ENCODE results near the gene CARD9. TPM values are rescaled to one million over a fixed set of nuclear protein-coding genes. Genes with fewer than 3 reads are reported as not detected.
"Not testable (repeated sequence)": the region's sequence is repeated elsewhere in the genome, so short reads cannot be mapped to it uniquely, and the experiment has no call there.

The CARD9 gene
- total RNA-seq, 4 donors from 2014 or later, result 1.1 to 5.6 (median 2.0) TPM

DNA sequence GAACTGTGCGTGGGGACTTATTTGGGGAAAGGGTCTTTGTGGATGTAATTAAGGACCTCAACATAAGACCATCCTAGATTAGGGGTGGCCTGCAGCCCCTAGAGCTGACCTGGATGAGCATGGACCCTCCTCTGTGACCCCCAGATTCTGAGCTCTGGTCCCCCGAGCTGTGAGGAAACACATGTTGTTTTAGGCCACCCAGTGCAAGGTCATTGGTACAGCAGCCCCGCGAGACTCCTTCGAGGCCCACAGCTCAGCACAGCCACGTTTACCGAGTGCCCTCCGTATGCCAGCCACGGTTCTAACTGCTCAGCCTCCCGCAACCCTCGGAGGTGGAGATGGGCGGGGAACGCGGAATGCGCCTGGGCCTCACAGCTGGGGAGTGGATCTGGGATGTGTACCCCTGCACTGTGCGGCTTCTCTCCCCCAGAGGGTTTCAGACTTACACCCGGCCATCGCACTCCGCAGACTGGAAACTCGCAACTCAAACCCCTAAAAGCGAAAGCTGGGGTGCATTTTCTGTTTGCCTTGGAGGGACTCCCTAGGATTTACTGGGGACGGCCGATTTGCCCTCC is 50.6 kb downstream of the CARD9 start:
- in situ Hi-C loops (cut with MboI; ENCODE audit: low pct_ligation_motif_present in 1 of 4, low pct_unique_long_range_greater_than_20kb in 1 of 4, low sequenced_read_pairs in 3 of 4) (no loop called here), intact Hi-C loops (cut with DNase I; ENCODE audit: low total_unique reads) (no loop called here)
- H3K36me3 ChIP-seq, result no peaks in the 10 kb centered on the region
- no peaks in the 10 kb centered on the region for H3K9me3 ChIP-seq
- WGBS, 2 donors (ENCODE audit: low coverage in 1 of 2), result 63 to 78% methylated on average over 7 to 23 of the region's 23 CpGs
- TF ChIP-seq EP300 (IDR thresholded peaks at IDR 0.05; ENCODE audit: low read depth), result no peak
- no peak for TF ChIP-seq POLR2A (IDR thresholded peaks at IDR 0.05)
- no peak for TF ChIP-seq POLR2AphosphoS5 (IDR thresholded peaks at IDR 0.05)
- TF ChIP-seq, protein P1, sequence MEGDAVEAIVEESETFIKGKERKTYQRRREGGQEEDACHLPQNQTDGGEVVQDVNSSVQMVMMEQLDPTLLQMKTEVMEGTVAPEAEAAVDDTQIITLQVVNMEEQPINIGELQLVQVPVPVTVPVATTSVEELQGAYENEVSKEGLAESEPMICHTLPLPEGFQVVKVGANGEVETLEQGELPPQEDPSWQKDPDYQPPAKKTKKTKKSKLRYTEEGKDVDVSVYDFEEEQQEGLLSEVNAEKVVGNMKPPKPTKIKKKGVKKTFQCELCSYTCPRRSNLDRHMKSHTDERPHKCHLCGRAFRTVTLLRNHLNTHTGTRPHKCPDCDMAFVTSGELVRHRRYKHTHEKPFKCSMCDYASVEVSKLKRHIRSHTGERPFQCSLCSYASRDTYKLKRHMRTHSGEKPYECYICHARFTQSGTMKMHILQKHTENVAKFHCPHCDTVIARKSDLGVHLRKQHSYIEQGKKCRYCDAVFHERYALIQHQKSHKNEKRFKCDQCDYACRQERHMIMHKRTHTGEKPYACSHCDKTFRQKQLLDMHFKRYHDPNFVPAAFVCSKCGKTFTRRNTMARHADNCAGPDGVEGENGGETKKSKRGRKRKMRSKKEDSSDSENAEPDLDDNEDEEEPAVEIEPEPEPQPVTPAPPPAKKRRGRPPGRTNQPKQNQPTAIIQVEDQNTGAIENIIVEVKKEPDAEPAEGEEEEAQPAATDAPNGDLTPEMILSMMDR (IDR thresholded peaks at IDR 0.05), result no peak
- DNase-seq, result no peak
- H3K4me3 ChIP-seq, result no peak overlapping the region
- peaks cover 30% of the 10 kb centered on the region for H3K27me3 ChIP-seq
- H3K27ac ChIP-seq, result no peak overlapping the region
- peaks cover 0 to 16% (median 8%) of the 10 kb centered on the region in 4 donors for H3K4me1 ChIP-seq

DNA sequence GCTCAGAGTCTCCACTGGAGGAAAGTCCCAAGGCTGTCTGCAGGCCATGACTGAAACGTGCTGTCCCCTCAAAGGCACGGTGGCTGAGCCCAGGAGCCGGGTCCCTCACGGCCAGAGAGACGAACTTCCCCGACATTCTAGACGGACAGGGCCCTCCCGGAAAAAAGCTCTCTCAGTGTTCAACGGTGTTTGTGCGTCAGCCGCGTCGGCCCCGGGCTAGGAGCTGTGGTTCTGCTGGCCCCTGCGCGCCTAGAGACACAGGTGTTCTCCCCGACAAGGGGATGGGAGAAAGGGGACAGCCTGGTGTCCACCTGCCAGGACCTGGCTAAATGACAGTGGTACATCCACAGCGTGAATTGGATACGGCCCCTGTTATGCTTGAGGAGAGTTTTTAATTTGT is 51.9 kb downstream of the CARD9 start:
- TF ChIP-seq POLR2AphosphoS5 (IDR thresholded peaks at IDR 0.05), result no peak
- TF ChIP-seq POLR2A (IDR thresholded peaks at IDR 0.05), result no peak
- TF ChIP-seq, protein P1 (IDR thresholded peaks at IDR 0.05), result no peak
- no peak for TF ChIP-seq EP300 (IDR thresholded peaks at IDR 0.05; ENCODE audit: low read depth)
- no peaks in the 10 kb centered on the region for H3K9me3 ChIP-seq
- in situ Hi-C loops (cut with MboI; ENCODE audit: low pct_ligation_motif_present in 1 of 4, low pct_unique_long_range_greater_than_20kb in 1 of 4, low sequenced_read_pairs in 3 of 4), result no loop called here

DNA sequence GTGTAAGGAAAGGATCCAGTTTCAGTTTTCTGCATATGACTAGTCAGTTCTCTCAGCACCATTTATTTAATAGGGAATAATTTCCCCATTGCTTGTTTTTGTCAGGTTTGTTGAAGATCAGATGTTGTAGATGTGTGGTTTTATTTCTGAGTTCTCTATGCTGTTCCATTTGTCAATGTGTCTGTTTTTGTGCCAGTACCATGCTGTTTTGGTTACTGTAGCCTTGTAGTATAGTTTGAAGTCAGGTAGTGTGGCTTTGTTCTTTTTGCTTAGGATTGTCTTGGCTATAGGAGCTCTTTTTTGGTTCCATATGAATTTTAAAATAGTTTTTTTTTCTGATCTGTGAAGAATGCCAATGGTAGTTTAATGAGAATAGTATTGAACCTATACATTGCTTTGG is 52.5 kb downstream of the CARD9 start:
- in situ Hi-C loops (cut with MboI; ENCODE audit: low pct_ligation_motif_present in 1 of 4, low pct_unique_long_range_greater_than_20kb in 1 of 4, low sequenced_read_pairs in 3 of 4); H3K27ac ChIP-seq; H3K9me3 ChIP-seq; intact Hi-C loops (cut with DNase I; ENCODE audit: low total_unique reads); H3K4me1 ChIP-seq; H3K4me3 ChIP-seq; DNase-seq; H3K36me3 ChIP-seq: not testable (repeated sequence)
- peaks cover 15% of the 10 kb centered on the region for H3K27me3 ChIP-seq

More for the DNA sequence above, 51.9 kb downstream of the CARD9 start:
- H3K27ac ChIP-seq, result no peak overlapping the region
- H3K4me3 ChIP-seq, result no peak overlapping the region
- no peaks in the 10 kb centered on the region for H3K36me3 ChIP-seq
- intact Hi-C loops (cut with DNase I; ENCODE audit: low total_unique reads), result no loop called here
- no peak for DNase-seq
- WGBS, 2 donors (ENCODE audit: low coverage in 1 of 2), result 85% methylated on average over 19 of the region's 19 CpGs; no CpG with 5 or more reads in 1 of the 2 donors
- peaks cover 0 to 8% (median 3%) of the 10 kb centered on the region in 4 donors for H3K4me1 ChIP-seq
- H3K27me3 ChIP-seq, result peaks cover 19% of the 10 kb centered on the region

DNA sequence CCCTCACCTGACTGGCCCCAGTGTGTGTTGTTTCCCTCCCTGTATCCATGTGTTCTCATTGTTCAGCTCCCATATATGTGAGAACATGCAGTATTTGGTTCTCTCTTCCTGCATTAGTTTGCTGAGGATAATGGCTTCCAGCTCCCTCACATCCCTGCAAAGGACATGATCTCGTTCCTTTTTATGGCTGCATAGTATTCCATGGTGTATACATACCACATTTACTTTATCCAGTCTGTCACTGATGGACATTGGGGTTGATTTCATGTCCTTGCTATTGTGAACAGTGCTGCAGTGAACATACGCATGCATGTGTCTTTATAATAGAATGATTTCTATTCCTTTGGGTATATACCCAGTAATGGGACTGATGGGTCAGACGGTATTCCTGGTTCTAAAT is 53.5 kb downstream of the CARD9 start:
- intact Hi-C loops (cut with DNase I; ENCODE audit: low total_unique reads); H3K36me3 ChIP-seq; H3K27me3 ChIP-seq; H3K27ac ChIP-seq; H3K4me1 ChIP-seq; H3K4me3 ChIP-seq; H3K9me3 ChIP-seq; DNase-seq; in situ Hi-C loops (cut with MboI; ENCODE audit: low pct_ligation_motif_present in 1 of 4, low pct_unique_long_range_greater_than_20kb in 1 of 4, low sequenced_read_pairs in 3 of 4): not testable (repeated sequence)
- WGBS, 2 donors (ENCODE audit: low coverage in 1 of 2), result 70 to 88% methylated on average over 3 of the region's 3 CpGs

DNA sequence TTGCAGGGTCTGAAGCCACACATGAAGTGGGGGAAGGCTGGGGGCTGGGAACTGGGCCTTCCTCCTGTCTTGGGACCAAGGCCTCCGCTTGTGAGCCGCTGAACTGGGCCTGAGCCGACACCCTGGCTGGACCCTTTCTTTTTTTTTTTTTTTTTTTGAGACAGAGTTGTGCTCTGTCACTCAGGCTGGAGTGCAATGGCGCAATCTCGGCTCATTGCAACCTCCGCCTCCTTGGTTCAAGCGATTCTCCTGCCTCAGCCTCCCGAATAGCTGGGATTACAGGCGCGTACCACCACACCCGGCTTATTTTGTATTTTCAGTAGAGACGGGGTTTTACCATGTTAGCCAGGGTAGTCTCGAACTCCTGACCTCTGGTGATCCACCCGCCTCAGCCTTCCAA is 54.2 kb downstream of the CARD9 start:
- H3K4me1 ChIP-seq; DNase-seq; H3K27me3 ChIP-seq; H3K9me3 ChIP-seq; H3K4me3 ChIP-seq; H3K27ac ChIP-seq; H3K36me3 ChIP-seq; intact Hi-C loops (cut with DNase I; ENCODE audit: low total_unique reads); in situ Hi-C loops (cut with MboI; ENCODE audit: low pct_ligation_motif_present in 1 of 4, low pct_unique_long_range_greater_than_20kb in 1 of 4, low sequenced_read_pairs in 3 of 4): not testable (repeated sequence)
- 92 to 98% methylated on average over 7 to 14 of the region's 14 CpGs for WGBS, 2 donors (ENCODE audit: low coverage in 1 of 2)

DNA sequence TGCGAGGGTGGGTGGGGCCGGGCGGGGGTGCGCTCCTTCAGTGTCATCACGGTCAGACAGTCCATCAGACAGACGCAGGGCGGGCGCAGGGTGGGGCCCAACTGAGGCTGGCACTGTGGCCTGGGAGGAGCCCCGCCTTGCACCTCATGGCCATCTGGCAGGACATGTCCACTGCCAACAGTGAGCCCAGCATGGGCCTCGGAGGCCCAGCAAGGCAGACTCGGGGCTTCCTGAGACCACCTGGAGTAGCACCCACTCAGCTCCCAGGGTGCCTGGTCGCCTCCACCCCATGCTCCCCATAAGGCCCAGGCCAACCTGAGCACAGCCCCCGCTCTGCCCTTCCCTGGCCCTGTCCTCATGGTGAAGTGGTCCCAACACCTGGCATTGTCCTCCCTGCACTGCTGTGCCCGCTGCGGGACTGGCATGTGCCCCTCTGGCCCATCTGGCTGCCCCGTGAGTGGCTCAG is 54.7 kb downstream of the CARD9 start:
- intact Hi-C loops (cut with DNase I; ENCODE audit: low total_unique reads) (no loop called here), in situ Hi-C loops (cut with MboI; ENCODE audit: low pct_ligation_motif_present in 1 of 4, low pct_unique_long_range_greater_than_20kb in 1 of 4, low sequenced_read_pairs in 3 of 4) (no loop called here)
- no peak for TF ChIP-seq POLR2A (IDR thresholded peaks at IDR 0.05)
- TF ChIP-seq, protein P1 (IDR thresholded peaks at IDR 0.05), result no peak
- TF ChIP-seq EP300 (IDR thresholded peaks at IDR 0.05; ENCODE audit: low read depth), result no peak
- no peak for TF ChIP-seq POLR2AphosphoS5 (IDR thresholded peaks at IDR 0.05)
- 63 to 67% methylated on average over 1 to 16 of the region's 16 CpGs for WGBS, 2 donors (ENCODE audit: low coverage in 1 of 2)
- no peak overlapping the region for H3K4me3 ChIP-seq
- no peak overlapping the region for H3K27ac ChIP-seq
- H3K36me3 ChIP-seq, result no peaks in the 10 kb centered on the region
- no peak for DNase-seq
- H3K9me3 ChIP-seq, result peaks cover 0 to 5% of the 10 kb centered on the region in 2 donors
- peaks cover 9% of the 10 kb centered on the region for H3K27me3 ChIP-seq
- H3K4me1 ChIP-seq, result no peaks in the 10 kb centered on the region

Data from transverse colon (tissue), 4 donors.